Activated CD4-positive, alpha-beta T cell treated with anti-CD3 and anti-CD28 coated beads, Interleukin-2, amount 10 ng/mL, durations not matched to agents 7 days and 5 days (primary cell): ENCODE data around the gene GSC. TPM values are rescaled to one million over a fixed set of nuclear protein-coding genes. Genes with fewer than 3 reads are reported as not detected.
A peak's percentile ranks its signal among the peaks of the same experiment; 100 is the strongest.
"Not testable (repeated sequence)": the region's sequence is repeated elsewhere in the genome, so short reads cannot be mapped to it uniquely, and the experiment has no call there.

Experiments
- CTCF ChIA-PET: fragments of 350-600 bp; sonication (Branson Sonifier 250); formaldehyde crosslinking; loops from one replicate; lab custom pipeline; 2021; ENCODE audit warnings: antibody characterized with exemption; lab: Charles Lee
- POLR2A ChIA-PET: fragments of 350-600 bp; sonication (Branson Sonifier 250); formaldehyde crosslinking; loops from one replicate; lab custom pipeline; 2021; ENCODE audit warnings: antibody characterized with exemption; lab: Charles Lee
- DNase-seq: peaks from one replicate; pipeline ENCODE4 v3.0.0-alpha.2; 2020
- H3K27ac Mint-ChIP-seq: one replicate; pipeline ENCODE4 v1.8.0; 2021; ENCODE audit warnings: mild to moderate bottlenecking, moderate library complexity, mixed read lengths
- H3K27me3 Mint-ChIP-seq: one replicate; pipeline ENCODE4 v1.8.0; 2021; ENCODE audit warnings: mixed read lengths
- H3K36me3 Mint-ChIP-seq: one replicate; pipeline ENCODE4 v1.8.0; 2021; ENCODE audit warnings: low read depth, mixed read lengths
- H3K4me1 Mint-ChIP-seq: one replicate; pipeline ENCODE4 v1.8.0; 2021; ENCODE audit warnings: mixed read lengths
- H3K4me3 Mint-ChIP-seq: one replicate; pipeline ENCODE4 v1.8.0; 2021; ENCODE audit warnings: mild to moderate bottlenecking, moderate library complexity, mixed read lengths
- H3K9me3 Mint-ChIP-seq: one replicate; pipeline ENCODE4 v1.8.0; 2021; ENCODE audit warnings: mixed read lengths
- total RNA-seq, 2 experiments: library from RNA; stranded (reverse); gene quantifications; one replicate each; pipeline ENCODE4 v1.2.3, GENCODE V29; 2021

GSC gene
- total RNA-seq, 2 experiments from 2014 or later = not detected

DNA sequence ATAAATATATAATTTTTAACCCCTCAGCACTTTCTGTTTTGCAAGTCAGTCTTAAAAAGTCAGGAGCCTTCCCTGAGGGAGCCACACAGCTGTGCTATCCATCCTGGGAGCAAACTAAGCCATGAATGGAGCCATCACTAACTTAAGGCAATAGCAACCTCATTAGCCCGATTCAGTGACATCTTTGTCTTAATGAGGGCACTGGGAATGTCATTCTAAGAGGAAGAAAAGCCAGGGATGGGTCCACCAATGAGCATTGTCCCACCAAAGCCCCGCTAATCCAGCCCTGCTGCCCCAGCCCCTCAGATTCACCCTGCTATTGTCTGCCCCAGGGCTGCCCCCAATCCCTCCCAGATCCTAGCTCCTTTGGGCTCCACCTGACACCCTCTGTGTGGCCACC lies 19.5 kb downstream of the GSC start:
- no peaks in the 10 kb centered on the region for H3K4me1 Mint-ChIP-seq
- no peak for DNase-seq
- H3K27me3 Mint-ChIP-seq = peaks cover 5% of the 10 kb centered on the region
- no peak overlapping the region for H3K4me3 Mint-ChIP-seq
- ChIA-PET CTCF (interaction anchor here (1.2 kb wide), 1 partner anchor 29 kb away, joined by 3 read pairs; no protein-coding TSS in a partner anchor), POLR2A (no interaction called here)
- H3K9me3 Mint-ChIP-seq = no peaks in the 10 kb centered on the region
- H3K36me3 Mint-ChIP-seq = no peaks in the 10 kb centered on the region
- no peak overlapping the region for H3K27ac Mint-ChIP-seq

DNA sequence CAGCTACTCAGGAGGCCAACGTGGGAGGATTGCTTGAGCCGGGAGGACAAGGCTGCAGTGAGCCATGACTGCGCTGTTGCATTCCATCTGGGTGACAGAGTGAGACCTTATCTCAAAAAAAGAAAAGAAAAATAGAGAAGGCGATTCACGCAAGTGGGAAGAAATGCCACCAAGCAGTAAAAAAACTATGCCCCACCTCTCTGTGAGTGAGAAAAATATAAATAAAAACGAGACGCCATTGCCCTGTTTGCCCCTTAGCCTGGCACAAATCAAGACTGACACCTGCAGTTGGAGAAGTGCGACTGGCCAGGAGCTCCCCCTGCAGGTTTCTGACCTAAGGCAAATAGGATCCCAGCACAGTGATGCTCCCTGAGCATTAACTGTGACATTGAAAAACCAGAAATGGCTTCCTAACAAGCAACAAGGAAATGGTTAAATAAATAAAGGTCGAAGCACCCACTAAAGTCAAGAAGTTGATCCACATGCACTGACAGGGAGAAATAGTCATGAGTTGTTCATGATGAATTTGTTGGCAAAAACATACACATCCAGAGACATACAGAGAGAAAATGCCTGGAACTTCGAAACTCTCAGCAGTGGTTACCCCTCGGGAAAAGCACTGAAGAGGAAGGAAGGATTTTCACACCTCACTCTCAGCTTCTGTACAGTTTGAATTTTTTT lies 21.1 kb downstream of the GSC start:
- peak; percentile 16 for DNase-seq
- ChIA-PET CTCF (interaction anchor here (0.7 kb wide), 1 partner anchor 887 kb away, joined by 4 read pairs; no protein-coding TSS in a partner anchor), POLR2A (no interaction called here)
- H3K9me3 Mint-ChIP-seq = no peaks in the 10 kb centered on the region
- H3K27ac Mint-ChIP-seq = no peak overlapping the region
- H3K36me3 Mint-ChIP-seq = no peaks in the 10 kb centered on the region
- H3K4me1 Mint-ChIP-seq = no peaks in the 10 kb centered on the region
- H3K27me3 Mint-ChIP-seq = peaks cover 5% of the 10 kb centered on the region
- no peak overlapping the region for H3K4me3 Mint-ChIP-seq

DNA sequence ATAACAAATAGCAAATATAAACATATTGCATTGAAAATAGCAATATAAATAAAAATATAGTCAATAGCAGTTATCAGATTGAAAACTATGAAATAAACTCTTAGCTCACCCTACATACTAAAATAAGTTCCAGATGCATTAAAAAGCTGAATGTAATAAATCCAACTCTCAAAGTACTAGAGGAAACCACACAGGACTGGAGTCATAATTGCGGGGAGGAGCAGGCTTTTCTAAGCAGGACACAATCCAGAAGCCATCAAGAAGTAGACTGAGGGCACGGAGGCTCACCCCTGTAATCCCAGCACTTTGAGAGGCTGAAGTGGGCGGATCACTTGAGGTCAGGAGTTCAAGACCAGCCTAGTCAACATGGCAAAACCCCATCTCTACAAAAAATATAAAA lies 22.2 kb downstream of the GSC start:
- no peak for DNase-seq
- Mint-ChIP-seq H3K4me3 (no peak overlapping the region), H3K9me3 (no peaks in the 10 kb centered on the region), H3K4me1 (no peaks in the 10 kb centered on the region), H3K27ac (no peak overlapping the region), H3K36me3 (no peaks in the 10 kb centered on the region), H3K27me3 (peaks cover 5% of the 10 kb centered on the region)
- CTCF ChIA-PET = interaction anchor here (0.6 to 0.7 kb wide), 2 partner anchors 58 to 172 kb away, joined by 3 read pairs; no protein-coding TSS in a partner anchor
- POLR2A ChIA-PET = no interaction called here

DNA sequence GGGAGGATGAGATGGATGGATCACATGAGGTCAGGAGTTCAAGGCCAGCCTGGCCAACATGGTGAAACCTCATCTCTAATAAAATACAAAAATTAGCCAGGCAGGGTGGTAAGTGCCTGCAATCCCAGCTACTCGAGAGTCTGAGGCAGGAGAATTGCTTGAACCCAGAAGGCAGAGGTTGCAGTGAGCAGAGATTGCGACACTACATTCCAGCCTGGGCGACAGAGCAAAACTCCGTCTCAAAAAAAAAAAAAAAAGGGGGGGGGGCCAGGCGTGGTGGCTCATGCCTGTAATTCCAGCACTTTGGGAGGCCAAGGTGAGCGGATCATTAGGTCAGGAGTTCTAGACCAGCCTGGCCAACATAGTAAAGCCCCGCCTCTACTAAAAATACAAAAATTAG lies 22.8 kb downstream of the GSC start:
- H3K4me1 Mint-ChIP-seq, H3K9me3 Mint-ChIP-seq, H3K36me3 Mint-ChIP-seq, H3K27me3 Mint-ChIP-seq, H3K27ac Mint-ChIP-seq, H3K4me3 Mint-ChIP-seq, DNase-seq, POLR2A ChIA-PET: not testable (repeated sequence)
- CTCF ChIA-PET = interaction anchor here (0.7 kb wide), 1 partner anchor 57 kb away, joined by 3 read pairs; no protein-coding TSS in a partner anchor

DNA sequence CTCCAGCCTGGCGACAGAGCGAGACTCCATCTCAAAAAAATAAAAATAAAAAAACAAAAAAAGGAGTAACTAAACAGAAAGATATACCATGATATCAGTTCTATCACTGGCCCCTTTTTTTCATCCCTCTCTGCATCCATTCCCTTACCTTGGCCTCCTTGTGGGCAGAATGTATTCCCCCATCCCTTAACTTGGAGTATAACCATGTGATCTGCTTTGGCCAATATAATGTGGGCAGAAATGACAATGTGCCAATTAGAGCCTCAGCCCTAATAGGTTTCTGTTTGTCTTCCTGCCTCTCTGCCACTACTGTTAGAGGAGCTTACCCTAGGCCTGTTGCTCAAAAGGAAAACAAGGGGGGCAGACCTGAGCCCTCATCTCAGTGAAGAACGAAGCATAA lies 23.8 kb downstream of the GSC start:
- no peak for DNase-seq
- ChIA-PET POLR2A (no interaction called here), CTCF (no interaction called here)
- H3K4me3 Mint-ChIP-seq = no peak overlapping the region
- H3K9me3 Mint-ChIP-seq = no peaks in the 10 kb centered on the region
- no peak overlapping the region for H3K27ac Mint-ChIP-seq
- peaks cover 5% of the 10 kb centered on the region for H3K27me3 Mint-ChIP-seq
- H3K4me1 Mint-ChIP-seq = no peaks in the 10 kb centered on the region
- H3K36me3 Mint-ChIP-seq = no peaks in the 10 kb centered on the region

DNA sequence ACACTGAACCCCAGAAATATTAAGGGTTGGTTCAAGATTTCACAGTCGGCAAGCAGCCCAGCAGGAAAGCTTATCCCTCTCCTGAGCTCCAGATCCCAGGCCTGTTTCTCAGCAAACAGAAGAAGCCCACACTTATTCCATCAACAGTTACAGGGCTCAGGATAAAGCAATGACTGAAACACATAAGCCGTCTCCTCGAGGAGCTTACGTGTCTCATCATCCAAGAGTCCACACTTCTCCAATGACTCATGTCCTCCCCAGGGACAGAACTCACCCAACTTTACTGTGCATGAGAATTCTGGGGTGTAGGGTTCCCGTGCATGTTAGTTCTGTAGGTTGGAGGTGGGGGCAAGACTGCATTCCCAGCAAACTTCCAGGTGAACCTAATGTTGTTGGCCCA lies 31.2 kb downstream of the GSC start:
- POLR2A ChIA-PET = no interaction called here
- Mint-ChIP-seq H3K36me3 (no peaks in the 10 kb centered on the region), H3K9me3 (no peaks in the 10 kb centered on the region), H3K27me3 (no peaks in the 10 kb centered on the region), H3K4me1 (no peaks in the 10 kb centered on the region), H3K27ac (no peak overlapping the region), H3K4me3 (no peak overlapping the region)
- CTCF ChIA-PET = no interaction called here
- DNase-seq = no peak

DNA sequence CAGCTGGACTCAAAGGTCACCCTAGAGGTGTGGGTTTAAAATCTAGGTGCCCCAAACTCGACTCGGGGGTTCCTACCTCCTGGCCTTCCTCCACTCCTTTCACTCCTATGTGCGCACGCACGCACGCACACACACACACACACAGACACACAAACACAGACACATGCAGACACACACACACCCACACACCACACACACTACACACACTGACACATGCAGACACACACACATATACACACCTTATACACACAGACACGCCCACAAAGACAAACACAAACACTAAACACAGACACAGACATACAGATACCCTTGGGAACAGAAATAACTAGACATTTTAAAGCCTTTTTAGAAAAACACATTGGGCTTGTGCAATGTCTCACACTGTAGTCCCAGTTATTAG lies 31.8 kb downstream of the GSC start:
- Mint-ChIP-seq H3K27ac (no peak overlapping the region), H3K4me3 (no peak overlapping the region), H3K4me1 (no peaks in the 10 kb centered on the region), H3K36me3 (no peaks in the 10 kb centered on the region), H3K27me3 (no peaks in the 10 kb centered on the region), H3K9me3 (no peaks in the 10 kb centered on the region)
- POLR2A ChIA-PET = no interaction called here
- no peak for DNase-seq
- CTCF ChIA-PET = no interaction called here

DNA sequence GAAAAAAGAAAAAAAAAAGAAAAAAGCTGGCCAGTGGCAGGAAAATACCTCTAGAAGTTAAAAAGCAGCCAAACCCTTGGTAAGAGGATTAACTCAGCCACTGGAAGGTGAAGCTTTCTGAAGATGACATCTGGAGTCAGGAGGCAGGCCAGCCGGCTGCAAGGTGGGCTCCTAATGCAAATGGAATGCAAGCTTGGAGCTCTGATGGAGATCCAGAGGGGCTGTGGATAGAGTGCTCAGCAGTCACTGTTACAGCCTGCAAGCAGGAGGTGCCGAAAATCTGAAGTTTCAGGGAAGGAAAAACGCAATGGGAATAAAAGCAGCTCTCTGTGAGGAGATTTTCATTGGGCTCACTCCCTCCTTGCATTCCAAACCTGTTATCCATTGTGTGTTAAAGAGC lies 41.0 kb downstream of the GSC start:
- Mint-ChIP-seq H3K9me3 (no peaks in the 10 kb centered on the region), H3K27ac (no peak overlapping the region), H3K36me3 (no peaks in the 10 kb centered on the region), H3K4me3 (no peak overlapping the region), H3K4me1 (no peaks in the 10 kb centered on the region), H3K27me3 (peaks cover 6% of the 10 kb centered on the region)
- CTCF ChIA-PET = no interaction called here
- POLR2A ChIA-PET = no interaction called here
- DNase-seq = no peak

DNA sequence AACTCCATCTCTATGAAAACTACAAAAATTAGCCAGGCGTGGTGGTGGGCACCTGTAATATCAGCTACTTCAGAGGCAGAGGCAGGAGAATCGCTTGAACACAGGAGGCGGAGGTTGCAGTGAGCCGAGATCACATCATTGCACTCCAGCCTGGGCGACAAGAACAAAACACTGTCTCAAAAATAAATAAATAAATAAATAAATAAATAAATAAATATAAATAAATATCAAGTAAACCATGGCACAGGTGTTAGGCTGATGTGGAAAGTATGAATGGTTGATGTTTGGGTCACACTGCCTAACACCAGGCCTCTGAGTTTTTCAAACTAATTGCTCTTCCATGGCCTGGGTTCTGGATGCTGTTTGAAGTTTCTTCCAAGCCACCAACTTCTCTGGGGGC lies 41.5 kb downstream of the GSC start:
- H3K9me3 Mint-ChIP-seq, POLR2A ChIA-PET, DNase-seq, H3K4me3 Mint-ChIP-seq, H3K27me3 Mint-ChIP-seq, H3K27ac Mint-ChIP-seq, H3K4me1 Mint-ChIP-seq, CTCF ChIA-PET, H3K36me3 Mint-ChIP-seq: not testable (repeated sequence)

DNA sequence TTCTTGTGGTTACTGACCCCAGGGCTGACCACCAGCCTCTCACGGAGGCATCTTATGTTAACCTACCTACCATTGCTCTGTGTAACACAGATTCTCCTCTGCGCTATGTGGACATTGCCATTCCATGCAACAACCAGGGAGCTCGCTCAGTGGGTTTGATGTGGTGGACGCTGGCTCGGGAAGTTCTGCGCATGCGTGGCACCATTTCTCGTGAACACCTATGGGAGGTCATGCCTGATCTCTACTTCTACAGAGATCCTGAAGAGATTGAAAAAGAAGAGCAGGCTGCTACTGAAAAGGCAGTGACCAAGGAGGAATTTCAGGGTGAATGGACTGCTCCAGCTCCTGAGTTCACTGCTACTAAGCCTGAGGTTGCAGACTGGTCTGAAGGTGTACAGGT lies 43.3 kb downstream of the GSC start:
- H3K27ac Mint-ChIP-seq, H3K4me3 Mint-ChIP-seq, POLR2A ChIA-PET, H3K36me3 Mint-ChIP-seq, DNase-seq, H3K27me3 Mint-ChIP-seq, H3K4me1 Mint-ChIP-seq, CTCF ChIA-PET, H3K9me3 Mint-ChIP-seq: not testable (repeated sequence)

DNA sequence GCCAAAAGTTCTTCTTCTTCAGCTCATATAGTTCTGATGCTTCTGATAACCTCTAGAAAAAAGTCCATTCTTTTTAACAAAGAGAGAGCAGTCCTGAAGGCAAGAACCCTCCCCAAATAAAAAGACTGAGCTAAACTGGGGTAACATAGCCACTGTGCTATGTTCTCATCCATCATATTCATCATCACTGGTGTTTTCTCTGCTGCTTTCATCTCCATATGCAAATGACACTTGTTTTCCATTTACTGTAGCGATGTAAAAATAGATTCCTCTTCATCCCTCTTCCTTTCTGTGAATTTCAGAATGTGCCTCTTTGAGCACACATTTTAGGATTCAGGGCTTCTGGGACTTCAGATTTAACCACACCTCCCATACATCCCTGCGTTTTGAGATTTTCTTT lies 44.9 kb downstream of the GSC start:
- Mint-ChIP-seq H3K27me3 (no peaks in the 10 kb centered on the region), H3K36me3 (no peaks in the 10 kb centered on the region), H3K9me3 (no peaks in the 10 kb centered on the region), H3K4me1 (no peaks in the 10 kb centered on the region), H3K4me3 (no peak overlapping the region), H3K27ac (no peak overlapping the region)
- CTCF ChIA-PET = interaction anchor here (0.6 to 1.0 kb wide), 2 partner anchors 140 to 501 kb away, joined by 3 read pairs; no protein-coding TSS in a partner anchor
- POLR2A ChIA-PET = no interaction called here
- DNase-seq = no peak

DNA sequence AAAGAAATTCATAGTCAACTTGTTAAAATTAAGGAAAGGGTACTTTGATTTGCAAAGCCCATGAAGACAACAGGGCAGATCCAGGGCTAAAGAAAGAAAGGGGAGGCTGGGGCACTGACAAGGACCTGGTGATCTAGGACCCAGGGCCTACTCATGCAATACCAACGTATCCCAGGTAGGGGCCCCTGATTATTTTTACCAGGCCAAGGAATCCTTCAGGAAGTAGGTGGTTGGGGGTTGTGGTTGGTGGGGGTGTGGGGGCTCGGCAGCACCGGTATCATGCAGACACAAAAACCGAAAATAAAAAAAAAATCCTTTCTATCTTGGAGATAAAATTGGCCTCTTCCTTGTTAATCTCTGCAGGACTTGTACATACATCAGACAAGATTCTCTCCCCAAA lies 47.5 kb downstream of the GSC start:
- no peak overlapping the region for H3K27ac Mint-ChIP-seq
- no peak overlapping the region for H3K4me3 Mint-ChIP-seq
- no peak for DNase-seq
- ChIA-PET POLR2A (no interaction called here), CTCF (no interaction called here)
- no peaks in the 10 kb centered on the region for H3K9me3 Mint-ChIP-seq
- no peaks in the 10 kb centered on the region for H3K4me1 Mint-ChIP-seq
- no peaks in the 10 kb centered on the region for H3K36me3 Mint-ChIP-seq
- H3K27me3 Mint-ChIP-seq = peaks cover 2% of the 10 kb centered on the region
